Right lobe of liver (tissue), 6 donors: Measurements from ENCODE around the gene ABCC2. TPM values are rescaled to one million over a fixed set of nuclear protein-coding genes. Genes with fewer than 3 reads are reported as not detected.

ENCODE experiments used
- ATAC-seq, 4 donors: fragments of 200-7000 bp; cut with Tn5 transposase; one replicate each; pipeline ENCODE4 v1.9.1; 2020; ENCODE audit warnings: mild to moderate bottlenecking in 4 of 4, moderate library complexity in 4 of 4
- DNase-seq, 3 donors: peaks; one replicate each; pipeline ENCODE4 v3.0.0-alpha.2; 2020
- H3K27ac ChIP-seq, 3 donors: fragments of 200-600 bp; one replicate each; pipeline ENCODE4 v1.8.0; 2022
- H3K27me3 ChIP-seq, 2 donors: fragments of 200-600 bp; one replicate each; pipeline ENCODE4 v1.8.0; 2022
- H3K36me3 ChIP-seq, 4 donors: fragments of 200-600 bp; sonication (generic) in 1 of 4; one replicate each; pipeline versions ENCODE4 v1.5.1 to v1.8.0; 2017 to 2022; ENCODE audit warnings: control low read depth in 1 of 4
- H3K4me1 ChIP-seq, 4 donors: fragments of 200-600 bp; sonication (generic) in 1 of 4; one replicate each; pipeline versions ENCODE4 v1.5.1 to v1.8.0; 2017 to 2022; ENCODE audit warnings: control low read depth in 1 of 4
- H3K4me3 ChIP-seq, 3 donors: fragments of 200-600 bp; one replicate each; pipeline ENCODE4 v1.8.0; 2022
- H3K9me3 ChIP-seq, 4 donors: fragments of 200-600 bp; sonication (generic) in 1 of 4; one replicate each; pipeline versions ENCODE4 v1.5.1 to v1.8.0; 2017 to 2022; ENCODE audit warnings: control low read depth in 1 of 4
- CTCF ChIP-seq, 4 donors: fragments of 200-600 bp in 3 of 4; fragments of 450-650 bp in 1 of 4; IDR thresholded peaks; one replicate each; pipeline versions ENCODE4 v1.5.1 to v1.8.0; 2016 to 2022; ENCODE audit warnings: antibody characterized with exemption in 4 of 4, mild to moderate bottlenecking in 2 of 4
- POLR2A ChIP-seq: fragments of 450-650 bp; IDR thresholded peaks from one replicate; pipeline ENCODE4 v1.6.1; 2017; ENCODE audit warnings: antibody characterized with exemption, mild to moderate bottlenecking
- WGBS: methylation state at CpG from one replicate; pipeline ENCODE4 v1.1.6; 2018; ENCODE audit warnings: low coverage, low lambda C conversion rate; ENCODE audit not compliant: insufficient coverage; ENCODE audit errors: missing lambda C conversion rate; 5-methylcytosine and 5-hydroxymethylcytosine counted together
- intact Hi-C, 2 donors: fragments of 100-400 bp; cut with DNase I; formaldehyde crosslinking; loops; one replicate each; pipeline versions ENCODE4 v1.11.2 to v1.14.1; 2022
- total RNA-seq, 6 experiments: library from RNA; depleted of rRNA in 2 of 6; stranded (reverse); fragments of >200 nt in 2 of 6; fragmentation: NEBNext Ultra II Directional in 3 of 6; extraction: Animal tissue kit (Norgen Biotek cat#: 25700) in 3 of 6; gene quantifications; one replicate each; pipeline versions ENCODE4 v1.1.0 to v1.2.4, GENCODE V29; 2016 to 2023
- donor health status: DM: no; HTN: yes; CAD: no.
- donor health status: DM: no; HTN: no; CAD: no.
- donor health status: DM: no; HTN: no; CAD: no.
- donor health status: DM: no; HTN: yes; CAD: no.
- donor health status: DM: no; HTN: yes; CAD: no.

Gene ABCC2
- total RNA-seq, 6 experiments from 2014 or later, result 136 to 372 (median 156) TPM

GRCh38 chr10:99758211-99758891 is 24.1 kb upstream of the ABCC2 start:
- H3K27me3 ChIP-seq, result no peaks in the 10 kb centered on the region
- WGBS, result 95% methylated on average over 2 of the region's 2 CpGs
- H3K9me3 ChIP-seq, result no peaks in the 10 kb centered on the region
- DNase-seq, result no peak
- intact Hi-C loops, result no loop called here
- H3K27ac ChIP-seq, result no peak overlapping the region
- TF ChIP-seq CTCF (IDR thresholded peaks at IDR 0.05) (no peak), POLR2A (no peak)
- H3K4me1 ChIP-seq, result peaks cover 0 to 28% (median 10%) of the 10 kb centered on the region in 4 donors
- H3K4me3 ChIP-seq, result no peak overlapping the region
- ATAC-seq, result no peak
- H3K36me3 ChIP-seq, result peaks cover 0 to 21% (median 6%) of the 10 kb centered on the region in 4 donors

- intact Hi-C loops, result no loop called here
- peaks cover 0 to 19% (median 6%) of the 10 kb centered on the region in 4 donors for H3K36me3 ChIP-seq
- WGBS, result 100% methylated on average over 1 of the region's 1 CpG
Observed at GRCh38 chr10:99760321-99760720, 22.1 kb upstream of the ABCC2 start.

GRCh38 chr10:99761365-99761764 is 21.1 kb upstream of the ABCC2 start:
- no peak for DNase-seq
- no peak overlapping the region for H3K4me3 ChIP-seq
- peaks cover 0 to 5% (median 0%) of the 10 kb centered on the region in 4 donors for H3K4me1 ChIP-seq
- no peaks in the 10 kb centered on the region for H3K27me3 ChIP-seq
- intact Hi-C loops, result no loop called here
- no peak overlapping the region for H3K27ac ChIP-seq
- TF ChIP-seq POLR2A, result no peak
- TF ChIP-seq CTCF (IDR thresholded peaks at IDR 0.05), result no peak
- ATAC-seq, result no peak
- H3K36me3 ChIP-seq, result peaks cover 0 to 9% (median 3%) of the 10 kb centered on the region in 4 donors
- no peaks in the 10 kb centered on the region for H3K9me3 ChIP-seq

More at GRCh38 chr10:99760321-99760720, 22.1 kb upstream of the ABCC2 start:
- no peak for DNase-seq
- Histone ChIP-seq H3K27ac (no peak overlapping the region), H3K27me3 (no peaks in the 10 kb centered on the region), H3K4me3 (no peak overlapping the region), H3K9me3 (no peaks in the 10 kb centered on the region), H3K4me1 (peaks cover 0 to 11% (median 2%) of the 10 kb centered on the region in 4 donors)
- ATAC-seq, result no peak
- TF ChIP-seq CTCF (IDR thresholded peaks at IDR 0.05), result no peak
- no peak for TF ChIP-seq POLR2A

GRCh38 chr10:99765672-99766301 is 16.7 kb upstream of the ABCC2 start:
- DNase-seq (no peak), ATAC-seq (no peak)
- no peaks in the 10 kb centered on the region for H3K27me3 ChIP-seq
- H3K36me3 ChIP-seq, result no peaks in the 10 kb centered on the region
- TF ChIP-seq CTCF (IDR thresholded peaks at IDR 0.05) (no peak), POLR2A (no peak)
- no peak overlapping the region for H3K27ac ChIP-seq
- H3K4me1 ChIP-seq, result peaks cover 0 to 11% (median 5%) of the 10 kb centered on the region in 4 donors
- intact Hi-C loops, result no loop called here
- H3K4me3 ChIP-seq, result no peak overlapping the region
- WGBS, result 52% methylated on average over 4 of the region's 4 CpGs
- no peaks in the 10 kb centered on the region for H3K9me3 ChIP-seq
